NOMO-1 treated with dmso at 0.1 percent for 144 hours (cell line): ENCODE results near the gene YPEL4.

ENCODE experiments used
- DNase-seq: peaks from one replicate; lab custom pipeline; 2025; ENCODE audit not compliant: unreplicated experiment; lab: John Stamatoyannopoulos, UW

YPEL4 gene

DNA sequence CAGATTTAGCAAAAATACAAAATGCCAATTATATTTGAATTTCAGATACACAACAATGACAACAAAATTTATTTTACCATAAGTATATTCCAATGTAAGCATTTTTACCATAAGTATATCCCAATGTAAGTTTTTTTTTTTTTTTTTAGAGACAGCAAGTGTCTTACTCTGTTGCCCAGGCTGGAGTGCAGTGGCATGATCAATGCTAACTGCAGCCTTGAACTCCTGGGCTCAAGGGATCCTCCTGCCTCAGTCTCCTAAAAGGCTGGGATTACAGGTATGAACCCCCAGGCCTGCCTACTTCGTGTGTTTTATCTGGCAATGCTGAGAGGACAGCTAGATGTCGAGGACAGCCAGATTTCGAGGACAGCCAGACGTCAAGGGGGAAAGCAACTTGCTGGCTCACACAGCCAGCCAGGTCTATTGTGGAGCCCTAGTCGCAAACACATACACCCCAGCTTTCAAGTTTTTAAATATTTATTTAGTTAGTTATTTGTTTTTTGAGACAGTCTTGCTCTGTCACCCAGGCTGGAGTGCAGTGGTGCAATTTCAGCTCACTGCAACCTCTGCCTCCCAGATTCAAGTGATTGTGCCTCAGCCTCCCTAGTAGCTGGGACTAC lies 53.3 kb downstream of the YPEL4 start:
- DNase-seq, result no peak
